Nephron progenitor cell (in vitro differentiated cells): ENCODE measurements around the gene KCNIP1.

Source experiments
- DNase-seq: peaks from one replicate; pipeline ENCODE4 v3.0.0; 2021
- H3K27ac Mint-ChIP-seq: 2 replicates; pipeline ENCODE4 v1.8.0; 2021; ENCODE audit warnings: mild to moderate bottlenecking, moderate library complexity, mixed read lengths
- H3K27me3 Mint-ChIP-seq: 2 replicates; pipeline ENCODE4 v1.8.0; 2021; ENCODE audit warnings: mild to moderate bottlenecking, low read depth, mixed read lengths; ENCODE audit not compliant: poor library complexity
- H3K36me3 Mint-ChIP-seq: 2 replicates; pipeline ENCODE4 v1.8.0; 2021; ENCODE audit warnings: low read depth, mixed read lengths
- H3K4me1 Mint-ChIP-seq: 2 replicates; pipeline ENCODE4 v1.8.0; 2021; ENCODE audit warnings: mixed read lengths
- H3K4me3 Mint-ChIP-seq: 2 replicates; pipeline ENCODE4 v1.8.0; 2021; ENCODE audit warnings: mild to moderate bottlenecking, moderate library complexity, mixed read lengths
- H3K9me3 Mint-ChIP-seq: 2 replicates; pipeline ENCODE4 v1.8.0; 2021; ENCODE audit warnings: mild to moderate bottlenecking, moderate library complexity, mixed read lengths
- CTCF ChIP-seq: fragments of 200-600 bp; sonication (generic); IDR thresholded peaks from 2 replicates; pipeline ENCODE4 v1.5.0; 2021; ENCODE audit warnings: antibody characterized with exemption

Gene KCNIP1

GRCh38 chr5:170774831-170775230, 271.0 kb downstream of the KCNIP1 start:
- DNase-seq, result no peak
- no peak for TF ChIP-seq CTCF
- Mint-ChIP-seq H3K9me3 (no peaks in the 10 kb centered on the region), H3K36me3 (no peaks in the 10 kb centered on the region), H3K27me3 (peaks cover 10% of the 10 kb centered on the region), H3K4me1 (peaks cover 8% of the 10 kb centered on the region), H3K4me3 (no peak overlapping the region), H3K27ac (no peak overlapping the region)

- peaks cover 6% of the 10 kb centered on the region for H3K4me1 Mint-ChIP-seq
- H3K27ac Mint-ChIP-seq, result no peak overlapping the region
- no peak overlapping the region for H3K4me3 Mint-ChIP-seq
- H3K9me3 Mint-ChIP-seq, result no peaks in the 10 kb centered on the region
- DNase-seq, result no peak
- no peaks in the 10 kb centered on the region for H3K36me3 Mint-ChIP-seq
- no peak for TF ChIP-seq CTCF
- H3K27me3 Mint-ChIP-seq, result peaks cover 12% of the 10 kb centered on the region
These were observed 278.1 kb downstream of the KCNIP1 start for GRCh38 chr5:170781946-170782345.

GRCh38 chr5:170782438-170782837, 278.6 kb downstream of the KCNIP1 start:
- no peak for DNase-seq
- no peak for TF ChIP-seq CTCF
- Mint-ChIP-seq H3K4me1 (peaks cover 4% of the 10 kb centered on the region), H3K27me3 (peaks cover 12% of the 10 kb centered on the region), H3K9me3 (no peaks in the 10 kb centered on the region), H3K27ac (no peak overlapping the region), H3K36me3 (no peaks in the 10 kb centered on the region), H3K4me3 (no peak overlapping the region)

GRCh38 chr5:170783498-170784247, 279.9 kb downstream of the KCNIP1 start, which contains the start of gene GABRP:
Gene GABRP (plus strand): TSS chr5:170783725. CDS start chr5:170788616, 4,891 bp downstream.
- H3K4me3 Mint-ChIP-seq, result no peak within 1 kb of the TSS
- H3K9me3 Mint-ChIP-seq, result no peaks in the 10 kb centered on the region
- no peaks in the 10 kb centered on the region for H3K36me3 Mint-ChIP-seq
- DNase-seq, result no peak
- H3K4me1 Mint-ChIP-seq, result no peaks in the 10 kb centered on the region
- TF ChIP-seq CTCF, result no peak
- H3K27ac Mint-ChIP-seq, result no peak within 1 kb of the TSS
- peaks cover 15% of the 10 kb centered on the region for H3K27me3 Mint-ChIP-seq

- no peak overlapping the region for H3K27ac Mint-ChIP-seq
- TF ChIP-seq CTCF, result no peak
- no peak for DNase-seq
- H3K27me3 Mint-ChIP-seq, result peaks cover 19% of the 10 kb centered on the region
- no peak overlapping the region for H3K4me3 Mint-ChIP-seq
- H3K36me3 Mint-ChIP-seq, result no peaks in the 10 kb centered on the region
- H3K9me3 Mint-ChIP-seq, result no peaks in the 10 kb centered on the region
- H3K4me1 Mint-ChIP-seq, result no peaks in the 10 kb centered on the region
These were observed 281.6 kb downstream of the KCNIP1 start for GRCh38 chr5:170785416-170785815.
